ENCODE measurements around the gene RNF166. TPM values are rescaled to one million over a fixed set of nuclear protein-coding genes. Genes with fewer than 3 reads are reported as not detected.
A peak's percentile ranks its signal among the peaks of the same experiment; 100 is the strongest.

The RNF166 gene
- total and polyA plus RNA-seq, 2 donors (not counting 3 experiments of a cell fraction or from before 2014, with no cell fraction given) = 27.6 to 38.8 TPM

- BruUV-seq (replicated peaks) = TSS peak; percentile 32
- Histone ChIP-seq H3K4me2 (ENCODE audit: insufficient read depth, low read length) (no peak overlapping the region), H3K27me3 (ENCODE audit: control insufficient read depth in 2 of 2, insufficient read depth in 2 of 2, low read length in 2 of 2) (no peaks in the 10 kb centered on the region), H3K79me2 (ENCODE audit: control insufficient read depth, insufficient read depth, low read length) (no peaks in the 10 kb centered on the region), H3K27ac (ENCODE audit: insufficient read depth, low read depth, low read length) (no peak overlapping the region), H3K4me3 (replicated peaks in 1 of 3; ENCODE audit: insufficient read depth in 1 of 3, low read depth in 1 of 3, low read length in 3 of 3) (no peak overlapping the region), H3K9me3 (replicated peaks; ENCODE audit: control insufficient read depth, insufficient read depth, low read length) (no peaks in the 10 kb centered on the region), H3K9ac (replicated peaks; ENCODE audit: extremely low read depth, insufficient read depth, low read length) (no peak overlapping the region), H4K20me1 (replicated peaks; ENCODE audit: control insufficient read depth, extremely low read depth, insufficient read depth, low read length) (no peaks in the 10 kb centered on the region), H2AFZ (ENCODE audit: low read depth, low read length) (no peak overlapping the region), H3K36me3 (ENCODE audit: control insufficient read depth in 2 of 2, extremely low read depth in 1 of 2, insufficient read depth in 2 of 2, low read length in 2 of 2) (peaks cover 2 to 61% of the 10 kb centered on the region in 2 experiments), H3K4me1 (ENCODE audit: control insufficient read depth, extremely low read depth, insufficient read depth, low read length) (no peaks in the 10 kb centered on the region), H3K9me1 (replicated peaks; ENCODE audit: control insufficient read depth, extremely low read depth, insufficient read depth, low read length) (no peaks in the 10 kb centered on the region)
- POLR2A ChIA-PET = interaction anchor here (0.7 to 1.2 kb wide), 2 partner anchors 47 to 69 kb away, joined by 3 to 6 read pairs; partner anchors contain the start of gene PIEZO1
- intact Hi-C loops (cut with micrococcal nuclease) (loop anchor here (1.0 kb wide), 3 partner anchors 48 to 120 kb away; partner anchors contain the start of genes CDT1, PIEZO1 and TRAPPC2L), dilution Hi-C loops (cut with MboI; ENCODE audit: extremely low pct_ligation_motif_present, low sequenced_read_pairs) (no loop called here)
- CTCF ChIA-PET = interaction anchor here (0.5 to 7.3 kb wide), 51 partner anchors 9 to 526 kb away, joined by 3 to 165 read pairs (median 8); partner anchors contain the start of genes APRT, CDH15, CDT1 and CTU2
- TF ChIP-seq JUN (IDR thresholded peaks at IDR 0.05; ENCODE audit: borderline replicate concordance, insufficient read depth, insufficient read length, low read depth) (no peak), MAX (IDR thresholded peaks at IDR 0.05; ENCODE audit: insufficient read depth, insufficient read length) (peak; percentile 80), MYC (IDR thresholded peaks at IDR 0.05; ENCODE audit: low read depth, low read length) (peak; percentile 94), FOS (IDR thresholded peaks at IDR 0.05; ENCODE audit: borderline replicate concordance, insufficient read depth, low read length) (no peak), EZH2 (IDR thresholded peaks at IDR 0.05; ENCODE audit: borderline replicate concordance, low read depth, low read length, severe bottlenecking) (no peak), POLR2A (IDR thresholded peaks at IDR 0.05; ENCODE audit: low read depth, low read length) (no peak), CTCF (IDR thresholded peaks at IDR 0.05; ENCODE audit: extremely low read depth in 1 of 2, insufficient read depth in 1 of 2, low read depth in 1 of 2, low read length in 2 of 2) (peak; percentile 97 to 99), POLR2AphosphoS5 (IDR thresholded peaks at IDR 0.05; ENCODE audit: insufficient read depth, low read depth, low read length) (peak; percentile 62)
- FAIRE-seq (peak; percentile 90), DNase-seq (ENCODE audit: low read depth, low spot score) (peak; percentile 50)
Observed at GRCh38 chr16:88737298-88738150, 31.3 kb upstream of the RNF166 start.

Measured in endothelial cell of umbilical vein (primary cell).